ENCODE measurements around the gene P3H4. TPM values are rescaled to one million over a fixed set of nuclear protein-coding genes. Genes with fewer than 3 reads are reported as not detected.
"Not testable (repeated sequence)": the region's sequence is repeated elsewhere in the genome, so short reads cannot be mapped to it uniquely, and the experiment has no call there.

P3H4 gene
- total RNA-seq, 2 experiments from 2014 or later = 2.2 TPM; not detected in 1

GRCh38 chr17:41777157-41777573 lies 34.6 kb downstream of the P3H4 start:
- H3K4me2 ChIP-seq (ENCODE audit: low read length) = no peak overlapping the region
- no peaks in the 10 kb centered on the region for H4K20me1 ChIP-seq (ENCODE audit: insufficient read depth, low read length)
- H3K4me1 ChIP-seq (ENCODE audit: insufficient read depth, low read length, poor library complexity, severe bottlenecking) = peaks cover 20% of the 10 kb centered on the region

GRCh38 chr17:41776262-41776900 lies 35.4 kb downstream of the P3H4 start:
- H3K4me2 ChIP-seq (ENCODE audit: low read length); H3K9me3 ChIP-seq (ENCODE audit: low read length); H3K9me2 ChIP-seq (ENCODE audit: insufficient read depth, low read length); POLR2A ChIA-PET; H3K36me3 ChIP-seq (ENCODE audit: insufficient read depth, low read length); BruUV-seq (replicated peaks); H4K20me1 ChIP-seq (ENCODE audit: insufficient read depth, low read length); CTCF ChIA-PET (ENCODE audit: unreplicated experiment); H3K4me3 ChIP-seq (ENCODE audit: low read depth, low read length, poor library complexity, severe bottlenecking); DNase-seq (ENCODE audit: low spot score); H3K27ac ChIP-seq (ENCODE audit: low read depth, low read length, poor library complexity, severe bottlenecking); intact Hi-C loops (cut with micrococcal nuclease; ENCODE audit: unreplicated experiment); H3K79me2 ChIP-seq (ENCODE audit: insufficient read depth, low read depth, low read length); H2AFZ ChIP-seq (ENCODE audit: low read length): not testable (repeated sequence)
- peaks cover 28% of the 10 kb centered on the region for H3K4me1 ChIP-seq (ENCODE audit: insufficient read depth, low read length, poor library complexity, severe bottlenecking)

More at GRCh38 chr17:41777157-41777573, 34.6 kb downstream of the P3H4 start:
- H3K36me3 ChIP-seq (ENCODE audit: insufficient read depth, low read length) = no peaks in the 10 kb centered on the region
- H3K27ac ChIP-seq (ENCODE audit: low read depth, low read length, poor library complexity, severe bottlenecking) = no peak overlapping the region
- no peak for DNase-seq (ENCODE audit: low spot score)
- H3K9me2 ChIP-seq (ENCODE audit: insufficient read depth, low read length) = no peaks in the 10 kb centered on the region
- POLR2A ChIA-PET = no interaction called here
- BruUV-seq (replicated peaks) = no TSS peak
- no peak overlapping the region for H3K4me3 ChIP-seq (ENCODE audit: low read depth, low read length, poor library complexity, severe bottlenecking)
- H3K9me3 ChIP-seq (ENCODE audit: low read length) = no peaks in the 10 kb centered on the region
- intact Hi-C loops (cut with micrococcal nuclease; ENCODE audit: unreplicated experiment) = no loop called here
- no peaks in the 10 kb centered on the region for H3K79me2 ChIP-seq (ENCODE audit: insufficient read depth, low read depth, low read length)
- H2AFZ ChIP-seq (ENCODE audit: low read length) = no peak overlapping the region
- TF ChIP-seq CTCF (conservative IDR thresholded peaks at IDR 0.05; ENCODE audit: low read length) = no peak
- no peak for TF ChIP-seq EZH2phosphoT487 (IDR thresholded peaks at IDR 0.05; ENCODE audit: borderline replicate concordance, low read depth, low read length)
- CTCF ChIA-PET (ENCODE audit: unreplicated experiment) = interaction anchor here (1.7 kb wide), 1 partner anchor 9 kb away, joined by 7 read pairs; the partner anchor contains the start of gene JUP

DNA sequence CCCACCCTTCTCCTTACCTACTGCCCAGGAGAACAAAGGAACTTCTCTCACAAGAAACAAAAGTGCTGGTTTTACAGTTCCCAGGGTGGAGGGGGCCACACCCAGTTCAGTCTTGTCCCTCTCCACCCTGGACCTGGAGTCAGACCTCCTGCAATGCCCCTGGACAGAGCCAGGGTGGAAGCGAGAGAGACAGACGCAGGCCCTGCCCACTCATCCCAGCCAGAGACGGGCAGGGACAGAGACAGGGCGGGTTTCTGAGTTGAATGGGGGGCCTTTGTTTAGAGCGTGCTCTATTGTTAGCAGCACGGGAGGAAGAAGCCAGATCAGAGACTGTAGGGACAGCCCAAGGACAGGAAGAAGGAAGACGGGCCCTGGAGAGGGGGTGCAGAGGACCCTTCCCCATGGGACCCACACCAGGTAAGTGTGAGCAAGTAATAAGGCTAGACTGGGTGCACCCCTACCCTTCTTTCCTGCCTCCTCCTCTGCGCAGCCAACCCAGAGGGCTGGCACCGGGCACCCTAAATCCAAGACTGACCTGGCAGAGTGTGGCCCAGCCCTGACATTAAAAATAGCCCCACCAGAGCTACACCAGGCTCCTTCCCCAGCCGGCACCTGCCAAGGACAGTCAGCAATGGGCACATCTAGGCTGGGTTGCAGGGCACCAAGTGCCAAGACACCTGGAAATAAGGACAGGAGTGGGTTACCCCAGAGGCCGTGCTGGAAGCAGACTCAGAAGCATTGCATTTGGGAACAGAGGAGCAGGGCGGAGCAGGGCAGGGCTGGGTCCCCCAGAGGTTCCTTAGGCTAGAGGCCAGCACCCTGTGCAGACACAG lies 36.1 kb downstream of the P3H4 start:
- POLR2A ChIA-PET = no interaction called here
- BruUV-seq (replicated peaks) = no TSS peak
- no peak overlapping the region for H3K4me3 ChIP-seq (ENCODE audit: low read depth, low read length, poor library complexity, severe bottlenecking)
- H3K9me3 ChIP-seq (ENCODE audit: low read length) = no peaks in the 10 kb centered on the region
- H3K4me2 ChIP-seq (ENCODE audit: low read length) = no peak overlapping the region
- H3K79me2 ChIP-seq (ENCODE audit: insufficient read depth, low read depth, low read length) = no peaks in the 10 kb centered on the region
- CTCF ChIA-PET (ENCODE audit: unreplicated experiment) = no interaction called here
- no peaks in the 10 kb centered on the region for H3K9me2 ChIP-seq (ENCODE audit: insufficient read depth, low read length)
- H2AFZ ChIP-seq (ENCODE audit: low read length) = no peak overlapping the region
- H3K27ac ChIP-seq (ENCODE audit: low read depth, low read length, poor library complexity, severe bottlenecking) = no peak overlapping the region
- intact Hi-C loops (cut with micrococcal nuclease; ENCODE audit: unreplicated experiment) = no loop called here
- H3K36me3 ChIP-seq (ENCODE audit: insufficient read depth, low read length) = no peaks in the 10 kb centered on the region
- H4K20me1 ChIP-seq (ENCODE audit: insufficient read depth, low read length) = no peaks in the 10 kb centered on the region
- TF ChIP-seq CTCF (conservative IDR thresholded peaks at IDR 0.05; ENCODE audit: low read length) = no peak
- TF ChIP-seq EZH2phosphoT487 (IDR thresholded peaks at IDR 0.05; ENCODE audit: borderline replicate concordance, low read depth, low read length) = no peak
- no peak for DNase-seq (ENCODE audit: low spot score)
- peaks cover 31% of the 10 kb centered on the region for H3K4me1 ChIP-seq (ENCODE audit: insufficient read depth, low read length, poor library complexity, severe bottlenecking)

All from OCI-LY7 (cell line).